ENCODE measurements around the gene ARAF.
A peak's percentile ranks its signal among the peaks of the same experiment; 100 is the strongest.
"Not testable (repeated sequence)": the region's sequence is repeated elsewhere in the genome, so short reads cannot be mapped to it uniquely, and the experiment has no call there.

The ARAF gene

GRCh38 chrX:47560934-47561658 lies at the start of gene ARAF:
Gene ARAF (plus strand): TSS chrX:47561205. CDS start chrX:47562968, 1,763 bp downstream.
- Histone ChIP-seq H3K27ac (peak within 1 kb of the TSS; percentile 99), H3K36me3 (ENCODE audit: control insufficient read depth, insufficient read depth, low read length) (no peaks in the 10 kb centered on the region), H3K27me3 (ENCODE audit: control insufficient read depth, insufficient read depth, low read length) (no peaks in the 10 kb centered on the region), H2AFZ (peak within 1 kb of the TSS; percentile 83), H3K4me1 (no peaks in the 10 kb centered on the region), H3K4me2 (ENCODE audit: low read length) (peak within 1 kb of the TSS; percentile 82), H3K79me2 (peaks cover 6% of the 10 kb centered on the region), H3K9ac (peak within 1 kb of the TSS; percentile 28), H3K4me3 (ENCODE audit: low read depth, low read length) (peak within 1 kb of the TSS; percentile 83), H3K9me3 (ENCODE audit: control insufficient read depth, low read length) (no peaks in the 10 kb centered on the region)
- no peak for TF ChIP-seq CTCF (IDR thresholded peaks at IDR 0.05)

DNA sequence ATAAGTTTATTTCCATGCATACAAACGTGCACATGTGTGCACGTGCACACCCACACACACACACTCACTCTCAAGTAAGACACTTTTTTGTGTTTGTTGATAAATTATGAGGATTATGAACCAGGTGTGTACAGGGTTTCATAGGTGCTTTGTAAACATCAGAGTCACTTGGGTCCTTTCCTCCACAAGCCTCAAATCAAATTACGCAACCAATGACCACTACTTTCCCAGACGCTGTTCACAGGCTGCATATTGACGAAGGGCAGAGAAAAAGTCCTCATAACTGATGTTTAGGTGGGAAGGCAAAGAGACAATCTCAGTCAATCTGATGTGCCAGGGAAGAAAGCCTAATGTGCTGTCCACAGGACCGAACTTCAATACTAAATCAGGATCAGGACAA lies 48.6 kb upstream of the ARAF start:
- not testable (repeated sequence) for H3K9ac ChIP-seq; H3K4me1 ChIP-seq; H3K9me3 ChIP-seq (ENCODE audit: control insufficient read depth, low read length); H3K4me3 ChIP-seq (ENCODE audit: low read depth, low read length); H3K27me3 ChIP-seq (ENCODE audit: control insufficient read depth, insufficient read depth, low read length); H3K79me2 ChIP-seq; H3K36me3 ChIP-seq (ENCODE audit: control insufficient read depth, insufficient read depth, low read length); H3K4me2 ChIP-seq (ENCODE audit: low read length)
- Histone ChIP-seq H3K27ac (peak overlapping the region; percentile 49), H2AFZ (peak overlapping the region; percentile 62)

DNA sequence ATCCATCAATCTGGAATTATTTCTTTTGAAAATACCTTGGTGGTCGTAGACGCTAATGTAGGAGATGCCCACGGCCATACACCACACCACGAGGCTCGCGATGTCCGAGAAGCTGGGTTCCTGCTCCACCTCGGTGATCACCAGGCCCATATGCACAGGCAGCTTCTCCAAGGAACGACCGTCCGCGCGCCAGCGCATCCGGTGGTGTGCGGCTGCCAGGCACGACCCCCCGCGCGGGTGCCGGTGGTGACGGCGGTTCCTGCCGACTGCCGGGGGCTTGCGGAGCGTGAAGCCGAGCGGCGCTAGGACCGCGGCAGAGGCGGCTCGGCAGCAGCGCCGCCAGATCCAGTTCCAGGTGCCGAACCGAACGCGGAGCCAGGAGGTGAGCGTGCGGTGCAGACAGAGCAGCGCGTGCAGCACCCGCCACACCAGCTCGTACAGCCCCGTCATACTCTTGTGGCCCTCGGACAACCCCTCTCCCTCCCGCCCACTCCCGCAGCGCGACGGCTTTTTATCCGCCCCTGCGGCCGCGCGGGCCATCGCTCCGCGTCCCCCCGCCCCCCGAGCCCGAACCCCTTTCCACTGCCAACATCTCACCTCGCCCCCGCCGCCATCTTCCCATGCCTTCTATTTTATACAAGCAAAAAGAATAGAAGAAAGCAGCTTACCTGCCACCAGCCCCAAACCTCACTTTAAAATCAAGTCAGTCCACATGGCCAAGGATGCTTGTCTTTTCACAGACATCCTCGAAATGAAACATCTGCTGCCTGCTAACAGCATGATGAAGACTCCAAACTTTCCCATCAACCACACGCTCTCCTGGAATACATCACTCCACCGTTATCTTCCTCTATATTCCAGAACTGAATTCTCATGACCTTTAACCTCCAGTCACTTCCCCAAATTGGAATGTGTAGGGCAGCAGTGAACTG lies 47.7 kb upstream of the ARAF start:
- H3K4me1 ChIP-seq; H3K27me3 ChIP-seq (ENCODE audit: control insufficient read depth, insufficient read depth, low read length); H3K79me2 ChIP-seq; H3K9ac ChIP-seq; H3K36me3 ChIP-seq (ENCODE audit: control insufficient read depth, insufficient read depth, low read length); H3K9me3 ChIP-seq (ENCODE audit: control insufficient read depth, low read length): not testable (repeated sequence)
- peak overlapping the region; percentile 4 for H3K4me3 ChIP-seq (ENCODE audit: low read depth, low read length)
- peak overlapping the region; percentile 86 for H2AFZ ChIP-seq
- peak overlapping the region; percentile 40 for H3K4me2 ChIP-seq (ENCODE audit: low read length)
- H3K27ac ChIP-seq, result peak overlapping the region; percentile 49

GRCh38 chrX:47514533-47515235 lies 46.3 kb upstream of the ARAF start:
- Histone ChIP-seq H3K27me3 (ENCODE audit: control insufficient read depth, insufficient read depth, low read length) (no peaks in the 10 kb centered on the region), H3K36me3 (ENCODE audit: control insufficient read depth, insufficient read depth, low read length) (no peaks in the 10 kb centered on the region), H3K4me2 (ENCODE audit: low read length) (no peak overlapping the region), H3K27ac (no peak overlapping the region), H3K4me1 (no peaks in the 10 kb centered on the region), H3K79me2 (no peaks in the 10 kb centered on the region), H3K9ac (no peak overlapping the region), H3K4me3 (ENCODE audit: low read depth, low read length) (no peak overlapping the region), H2AFZ (no peak overlapping the region), H3K9me3 (ENCODE audit: control insufficient read depth, low read length) (no peaks in the 10 kb centered on the region)
- no peak for TF ChIP-seq CTCF (IDR thresholded peaks at IDR 0.05)

- Histone ChIP-seq H3K9ac (no peak overlapping the region), H3K27me3 (ENCODE audit: control insufficient read depth, insufficient read depth, low read length) (no peaks in the 10 kb centered on the region), H3K4me1 (no peaks in the 10 kb centered on the region), H3K79me2 (no peaks in the 10 kb centered on the region), H2AFZ (no peak overlapping the region), H3K27ac (no peak overlapping the region), H3K4me3 (ENCODE audit: low read depth, low read length) (no peak overlapping the region), H3K9me3 (ENCODE audit: control insufficient read depth, low read length) (no peaks in the 10 kb centered on the region), H3K36me3 (ENCODE audit: control insufficient read depth, insufficient read depth, low read length) (no peaks in the 10 kb centered on the region), H3K4me2 (ENCODE audit: low read length) (no peak overlapping the region)
- TF ChIP-seq CTCF (IDR thresholded peaks at IDR 0.05), result no peak
Measured at GRCh38 chrX:47515941-47516665, 44.9 kb upstream of the ARAF start.

Measured in parathyroid adenoma (tissue), 2 donors.